T-helper 1 cell treated with Interleukin-12 subunit alpha and Interleukin-12 subunit beta and Interleukin-4 antibody, amounts not matched to agents 30 μg/mL and 1 μg/mL, for 36 hours (primary cell): ENCODE measurements around the gene ATP5F1E.
"Not testable (repeated sequence)": the region's sequence is repeated elsewhere in the genome, so short reads cannot be mapped to it uniquely, and the experiment has no call there.

Source experiments
- H3K27ac Mint-ChIP-seq: one replicate; pipeline ENCODE4 v1.8.0; 2021; ENCODE audit warnings: mild to moderate bottlenecking, mixed read lengths
- H3K27me3 Mint-ChIP-seq: one replicate; pipeline ENCODE4 v1.8.0; 2021; ENCODE audit warnings: low read depth, mixed read lengths
- H3K36me3 Mint-ChIP-seq: one replicate; pipeline ENCODE4 v1.8.0; 2021; ENCODE audit warnings: low read depth, mixed read lengths
- H3K4me1 Mint-ChIP-seq: one replicate; pipeline ENCODE4 v1.8.0; 2021; ENCODE audit warnings: low read depth, mixed read lengths
- H3K4me3 Mint-ChIP-seq: one replicate; pipeline ENCODE4 v1.8.0; 2021; ENCODE audit warnings: mild to moderate bottlenecking, moderate library complexity, mixed read lengths
- H3K9me3 Mint-ChIP-seq: one replicate; pipeline ENCODE4 v1.8.0; 2021; ENCODE audit warnings: mixed read lengths

Gene ATP5F1E

GRCh38 chr20:59020938-59021551 is 11.1 kb downstream of the ATP5F1E start:
- peaks cover 16% of the 10 kb centered on the region for H3K36me3 Mint-ChIP-seq
- no peak overlapping the region for H3K27ac Mint-ChIP-seq
- peaks cover 13% of the 10 kb centered on the region for H3K4me1 Mint-ChIP-seq
- no peaks in the 10 kb centered on the region for H3K27me3 Mint-ChIP-seq
- H3K9me3 Mint-ChIP-seq, result no peaks in the 10 kb centered on the region
- H3K4me3 Mint-ChIP-seq, result no peak overlapping the region

- H3K27me3 Mint-ChIP-seq, result no peaks in the 10 kb centered on the region
- no peaks in the 10 kb centered on the region for H3K9me3 Mint-ChIP-seq
These were observed 12.9 kb downstream of the ATP5F1E start, which contains the start of gene TUBB1 for GRCh38 chr20:59019217-59019616. Gene TUBB1, plus strand, starts transcription at chr20:59019429. Its CDS starts 94 bp downstream, at chr20:59019523.

GRCh38 chr20:59018817-59019216 is 13.3 kb downstream of the ATP5F1E start:
- Mint-ChIP-seq H3K27me3 (no peaks in the 10 kb centered on the region), H3K4me3 (no peak overlapping the region), H3K9me3 (no peaks in the 10 kb centered on the region), H3K27ac (no peak overlapping the region), H3K4me1 (peaks cover 26% of the 10 kb centered on the region), H3K36me3 (peaks cover 11% of the 10 kb centered on the region)

More at GRCh38 chr20:59019217-59019616, 12.9 kb downstream of the ATP5F1E start, which contains the start of gene TUBB1:
- H3K36me3 Mint-ChIP-seq, result peaks cover 10% of the 10 kb centered on the region
- no peak within 1 kb of the TSS for H3K27ac Mint-ChIP-seq
- no peak within 1 kb of the TSS for H3K4me3 Mint-ChIP-seq
- H3K4me1 Mint-ChIP-seq, result peaks cover 22% of the 10 kb centered on the region

GRCh38 chr20:59017493-59018231 is 14.5 kb downstream of the ATP5F1E start:
- peak overlapping the region; percentile 8 for H3K27ac Mint-ChIP-seq
- H3K9me3 Mint-ChIP-seq, result no peaks in the 10 kb centered on the region
- H3K4me3 Mint-ChIP-seq, result no peak overlapping the region
- H3K27me3 Mint-ChIP-seq, result no peaks in the 10 kb centered on the region
- peaks cover 7% of the 10 kb centered on the region for H3K36me3 Mint-ChIP-seq
- peaks cover 32% of the 10 kb centered on the region for H3K4me1 Mint-ChIP-seq

DNA sequence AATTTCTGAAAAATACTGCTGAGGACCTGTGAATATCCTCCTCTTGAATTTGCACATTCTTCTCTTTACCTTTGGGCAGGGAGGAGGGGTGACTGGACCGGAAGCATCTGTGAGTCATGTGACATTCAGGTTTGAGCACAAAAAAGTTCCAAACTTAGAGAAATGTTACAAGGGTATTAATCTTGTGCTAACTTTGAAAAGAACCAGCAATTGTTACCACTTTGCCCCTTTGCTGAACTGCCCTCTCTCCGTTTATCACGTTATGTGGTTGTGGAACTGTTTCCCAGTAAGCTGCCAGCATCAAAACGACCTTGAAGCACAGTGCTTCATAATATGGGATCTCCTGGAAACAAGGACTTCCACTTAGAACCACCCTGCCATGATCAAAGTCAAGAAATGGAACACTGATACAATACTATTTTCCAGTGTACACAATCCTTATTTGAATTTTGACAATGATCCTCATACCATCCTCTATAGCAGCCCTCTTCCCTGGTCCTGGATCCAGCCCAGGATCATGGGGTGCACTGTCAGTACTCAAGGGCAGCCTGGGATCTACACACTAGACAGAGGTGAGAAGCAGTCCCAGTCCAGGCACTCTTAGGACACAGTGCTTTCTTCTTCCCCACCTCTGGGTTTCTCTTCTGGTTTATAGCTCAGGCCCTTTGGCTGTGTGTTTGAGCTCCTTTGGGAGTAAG is 15.2 kb downstream of the ATP5F1E start:
- no peaks in the 10 kb centered on the region for H3K27me3 Mint-ChIP-seq
- H3K4me3 Mint-ChIP-seq, result no peak overlapping the region
- no peaks in the 10 kb centered on the region for H3K9me3 Mint-ChIP-seq
- peak overlapping the region; percentile 8 for H3K27ac Mint-ChIP-seq
- peaks cover 35% of the 10 kb centered on the region for H3K4me1 Mint-ChIP-seq
- H3K36me3 Mint-ChIP-seq, result peaks cover 2% of the 10 kb centered on the region

DNA sequence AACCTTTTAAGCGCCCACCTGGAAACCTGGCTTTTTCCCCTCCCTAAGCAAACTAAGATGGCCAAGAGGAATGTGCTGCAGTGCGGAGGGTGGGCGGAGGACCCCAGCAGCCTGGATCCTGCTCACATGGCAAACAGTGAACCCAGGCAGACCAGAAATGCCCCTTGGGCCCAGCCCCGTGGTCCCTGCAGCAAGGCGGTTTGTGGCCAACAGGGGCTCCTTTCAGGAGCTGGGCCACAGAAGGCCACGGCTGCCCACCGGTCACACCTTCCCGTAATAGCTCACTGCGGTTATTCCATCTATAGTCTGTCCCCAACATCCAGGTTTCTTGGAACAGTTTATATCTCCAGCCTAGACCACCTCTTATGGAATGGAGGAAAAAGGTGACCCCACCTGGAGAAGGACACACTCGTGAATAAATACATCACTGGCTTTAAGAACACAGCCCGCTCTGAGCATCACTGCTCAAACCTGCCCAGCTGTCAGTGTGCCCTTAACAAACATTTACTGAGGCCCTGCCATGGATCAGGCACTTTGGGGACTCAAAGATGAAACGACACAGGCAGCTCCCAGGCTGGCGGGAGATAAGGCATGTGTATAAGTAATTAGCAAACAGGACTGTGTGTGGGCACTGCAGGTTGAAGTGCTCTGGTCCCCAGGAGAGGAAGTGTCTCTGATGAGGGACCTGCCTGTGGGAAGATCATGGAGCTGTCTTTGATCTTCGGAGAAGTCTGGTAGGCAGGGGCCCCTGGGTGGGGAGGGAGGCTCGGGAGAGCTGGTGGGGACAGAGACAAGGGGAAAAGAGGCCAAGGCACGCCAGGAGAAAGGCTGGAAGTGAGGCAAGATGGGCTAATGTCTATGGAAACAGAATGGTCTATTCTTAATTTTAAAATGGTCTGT is 16.1 kb downstream of the ATP5F1E start:
- peaks cover 6% of the 10 kb centered on the region for H3K36me3 Mint-ChIP-seq
- H3K4me1 Mint-ChIP-seq, result peaks cover 43% of the 10 kb centered on the region
- H3K9me3 Mint-ChIP-seq, result no peaks in the 10 kb centered on the region
- H3K27ac Mint-ChIP-seq, result no peak overlapping the region
- no peak overlapping the region for H3K4me3 Mint-ChIP-seq
- H3K27me3 Mint-ChIP-seq, result no peaks in the 10 kb centered on the region

DNA sequence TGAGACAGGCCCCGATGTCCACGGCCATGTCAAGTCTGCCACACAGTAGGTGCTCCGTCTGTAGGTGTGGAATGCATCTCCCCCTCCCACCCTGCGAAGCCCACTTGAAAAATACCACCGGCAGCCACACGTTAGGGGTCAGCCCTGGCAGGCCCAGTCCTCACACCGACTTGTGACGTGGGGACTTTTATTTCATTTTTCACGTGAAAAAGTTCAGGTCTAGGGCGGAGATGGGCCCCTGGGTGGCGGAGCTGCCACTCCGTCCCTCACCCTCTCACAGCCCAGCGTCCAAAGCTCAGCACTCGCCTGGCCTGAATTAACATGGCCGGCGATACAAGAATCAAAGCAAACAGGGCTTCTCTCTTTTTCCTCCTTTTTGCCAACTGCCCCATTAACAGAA is 16.7 kb downstream of the ATP5F1E start:
- H3K36me3 Mint-ChIP-seq, result peaks cover 6% of the 10 kb centered on the region
- H3K27me3 Mint-ChIP-seq, result no peaks in the 10 kb centered on the region
- H3K27ac Mint-ChIP-seq, result no peak overlapping the region
- H3K4me3 Mint-ChIP-seq, result no peak overlapping the region
- H3K9me3 Mint-ChIP-seq, result no peaks in the 10 kb centered on the region
- H3K4me1 Mint-ChIP-seq, result peaks cover 43% of the 10 kb centered on the region

GRCh38 chr20:59014680-59015389 is 17.3 kb downstream of the ATP5F1E start:
- peaks cover 44% of the 10 kb centered on the region for H3K4me1 Mint-ChIP-seq
- H3K27ac Mint-ChIP-seq, result no peak overlapping the region
- no peaks in the 10 kb centered on the region for H3K9me3 Mint-ChIP-seq
- no peak overlapping the region for H3K4me3 Mint-ChIP-seq
- H3K36me3 Mint-ChIP-seq, result peaks cover 6% of the 10 kb centered on the region
- no peaks in the 10 kb centered on the region for H3K27me3 Mint-ChIP-seq

GRCh38 chr20:59013959-59014608 is 18.1 kb downstream of the ATP5F1E start:
- H3K9me3 Mint-ChIP-seq, result no peaks in the 10 kb centered on the region
- no peak overlapping the region for H3K4me3 Mint-ChIP-seq
- H3K4me1 Mint-ChIP-seq, result peaks cover 44% of the 10 kb centered on the region
- H3K27ac Mint-ChIP-seq, result no peak overlapping the region
- H3K36me3 Mint-ChIP-seq, result peaks cover 6% of the 10 kb centered on the region
- H3K27me3 Mint-ChIP-seq, result no peaks in the 10 kb centered on the region

DNA sequence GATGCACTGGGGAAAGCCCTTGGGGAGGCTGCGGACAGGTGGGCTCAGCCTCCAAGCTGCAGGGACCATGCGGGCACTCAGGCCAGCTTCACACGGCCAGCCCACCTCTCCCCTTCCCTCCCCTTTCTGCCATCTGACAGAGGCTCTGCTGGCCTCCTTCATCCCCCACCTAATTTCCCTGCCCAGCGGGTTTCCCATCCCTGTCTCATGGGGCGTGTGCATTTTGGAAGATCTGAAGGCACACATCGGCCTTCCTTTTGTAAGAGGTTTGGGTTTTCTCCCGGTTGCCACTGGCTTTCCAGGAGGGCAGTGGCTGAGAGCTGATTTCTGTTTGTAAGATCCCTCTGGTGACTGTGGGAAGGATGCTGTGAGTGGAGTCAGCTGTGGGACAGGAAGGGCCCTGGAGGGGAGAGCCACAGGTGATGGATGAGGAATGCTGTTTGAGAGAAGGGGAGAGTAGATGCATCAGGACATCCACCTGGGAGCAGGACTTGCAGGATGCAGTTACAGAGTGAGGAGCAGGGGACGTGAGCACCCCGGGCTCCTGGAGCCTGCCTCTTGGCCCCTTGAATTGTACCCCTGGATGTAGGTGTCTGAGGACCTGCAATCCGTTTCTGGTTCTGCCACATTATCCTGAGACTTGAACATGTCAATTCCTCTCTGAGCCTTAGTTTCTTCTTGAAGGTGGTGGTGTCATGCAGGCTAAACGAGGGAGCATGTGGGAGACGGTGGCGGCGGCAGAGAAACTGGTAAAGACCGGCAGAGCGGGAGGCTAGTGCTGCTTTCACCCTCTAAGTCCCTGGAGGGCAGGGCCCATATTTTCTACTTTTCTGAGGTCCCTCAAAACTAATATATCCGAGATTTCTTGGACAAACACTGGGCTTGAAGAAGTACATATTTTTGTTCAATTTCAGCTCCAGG is 18.8 kb downstream of the ATP5F1E start:
- Mint-ChIP-seq H3K27me3 (no peaks in the 10 kb centered on the region), H3K4me1 (peaks cover 44% of the 10 kb centered on the region), H3K27ac (no peak overlapping the region), H3K4me3 (no peak overlapping the region), H3K9me3 (no peaks in the 10 kb centered on the region), H3K36me3 (peaks cover 6% of the 10 kb centered on the region)

- not testable (repeated sequence) for H3K4me3 Mint-ChIP-seq, H3K36me3 Mint-ChIP-seq, H3K27me3 Mint-ChIP-seq, H3K27ac Mint-ChIP-seq, H3K9me3 Mint-ChIP-seq
- H3K4me1 Mint-ChIP-seq, result peaks cover 40% of the 10 kb centered on the region
These were observed 20.3 kb downstream of the ATP5F1E start for GRCh38 chr20:59011874-59012157.

- Mint-ChIP-seq H3K27ac (peak overlapping the region; percentile 1), H3K36me3 (peaks cover 6% of the 10 kb centered on the region), H3K27me3 (no peaks in the 10 kb centered on the region), H3K4me1 (peaks cover 35% of the 10 kb centered on the region), H3K4me3 (no peak overlapping the region), H3K9me3 (no peaks in the 10 kb centered on the region)
These were observed 20.9 kb downstream of the ATP5F1E start for GRCh38 chr20:59010995-59011873.
